BE2C (cell line): ENCODE measurements around the gene PLEKHA8.

Experiments
- DNase-seq: peaks from one replicate; pipeline ENCODE4 v3.0.0-alpha.2; 2020
- H3K27me3 ChIP-seq: fragments of 250-450 bp; sonication (Bioruptor Pico); 2 replicates; pipeline ENCODE4 v1.5.1; 2020; ENCODE audit warnings: mild to moderate bottlenecking
- H3K36me3 ChIP-seq: fragments of 250-450 bp; sonication (Bioruptor Pico); 2 replicates; pipeline ENCODE4 v1.5.1; 2020; ENCODE audit warnings: mild to moderate bottlenecking
- H3K4me1 ChIP-seq: fragments of 250-450 bp; sonication (Bioruptor Pico); 2 replicates; pipeline ENCODE4 v1.5.1; 2020
- H3K4me3 ChIP-seq: 2 replicates; pipeline ENCODE4 v1.5.1; 2011; ENCODE audit warnings: low read depth, low read length
- H3K9me3 ChIP-seq: fragments of 250-450 bp; sonication (Bioruptor Pico); 2 replicates; pipeline ENCODE4 v1.5.1; 2020
- CTCF ChIP-seq: IDR thresholded peaks from 2 replicates; pipeline ENCODE4 v1.5.1; 2012; ENCODE audit warnings: mild to moderate bottlenecking, low read depth, low read length

PLEKHA8 gene

GRCh38 chr7:30018451-30018850 is 9.8 kb upstream of the PLEKHA8 start:
- DNase-seq: no peak
- Histone ChIP-seq H3K4me3 (no peak overlapping the region), H3K36me3 (peaks cover 9% of the 10 kb centered on the region), H3K9me3 (no peaks in the 10 kb centered on the region), H3K4me1 (no peaks in the 10 kb centered on the region), H3K27me3 (no peaks in the 10 kb centered on the region)
- no peak for TF ChIP-seq CTCF

- no peaks in the 10 kb centered on the region for H3K4me1 ChIP-seq
- H3K27me3 ChIP-seq: no peaks in the 10 kb centered on the region
- no peak overlapping the region for H3K4me3 ChIP-seq
- DNase-seq: no peak
- H3K9me3 ChIP-seq: no peaks in the 10 kb centered on the region
- peaks cover 4% of the 10 kb centered on the region; the same call in 1 of the 2 replicates for H3K36me3 ChIP-seq
- no peak; the same call in 1 of the 2 replicates for TF ChIP-seq CTCF
Measured at GRCh38 chr7:30019387-30019786, 8.8 kb upstream of the PLEKHA8 start.

- DNase-seq: no peak
- Histone ChIP-seq H3K36me3 (peaks cover 4% of the 10 kb centered on the region; the same call in 1 of the 2 replicates), H3K27me3 (no peaks in the 10 kb centered on the region), H3K4me3 (no peak overlapping the region), H3K4me1 (no peaks in the 10 kb centered on the region), H3K9me3 (no peaks in the 10 kb centered on the region)
- TF ChIP-seq CTCF: no peak
Measured at GRCh38 chr7:30019960-30020359, 8.3 kb upstream of the PLEKHA8 start.

- no peak for TF ChIP-seq CTCF
- Histone ChIP-seq H3K4me3 (no peak overlapping the region), H3K4me1 (no peaks in the 10 kb centered on the region), H3K27me3 (no peaks in the 10 kb centered on the region), H3K9me3 (no peaks in the 10 kb centered on the region), H3K36me3 (peaks cover 4% of the 10 kb centered on the region; the same call in 1 of the 2 replicates)
- DNase-seq: no peak
Measured at GRCh38 chr7:30020535-30020934, 7.7 kb upstream of the PLEKHA8 start.

- H3K4me3 ChIP-seq: no peak overlapping the region
- H3K36me3 ChIP-seq: peaks cover 4% of the 10 kb centered on the region; the same call in 1 of the 2 replicates
- H3K9me3 ChIP-seq: no peaks in the 10 kb centered on the region
- DNase-seq: no peak
- no peaks in the 10 kb centered on the region for H3K4me1 ChIP-seq
- H3K27me3 ChIP-seq: no peaks in the 10 kb centered on the region
- no peak for TF ChIP-seq CTCF
Measured at GRCh38 chr7:30022991-30023390, 5.2 kb upstream of the PLEKHA8 start.

- no peak overlapping the region for H3K4me3 ChIP-seq
- no peaks in the 10 kb centered on the region for H3K9me3 ChIP-seq
- H3K27me3 ChIP-seq: no peaks in the 10 kb centered on the region
- no peak for TF ChIP-seq CTCF
- H3K36me3 ChIP-seq: no peaks in the 10 kb centered on the region
- no peaks in the 10 kb centered on the region for H3K4me1 ChIP-seq
- DNase-seq: no peak
Measured at GRCh38 chr7:30023524-30023923, 4.7 kb upstream of the PLEKHA8 start.
